Kidney epithelial cell (primary cell): ENCODE data around the gene TAS1R2. TPM values are rescaled to one million over a fixed set of nuclear protein-coding genes. Genes with fewer than 3 reads are reported as not detected.

Experiments
- DNase-seq: peaks from one replicate; pipeline ENCODE4 v3.0.0-alpha.2; 2010; ENCODE audit warnings: low read depth
- H3K27me3 ChIP-seq: 2 replicates; pipeline ENCODE4 v1.6.0; 2011; ENCODE audit warnings: low read length; ENCODE audit not compliant: control insufficient read depth, insufficient read depth
- H3K36me3 ChIP-seq: 2 replicates; pipeline ENCODE4 v1.5.1; 2011; ENCODE audit warnings: low read length; ENCODE audit not compliant: control insufficient read depth, insufficient read depth
- H3K4me3 ChIP-seq: 2 replicates; pipeline ENCODE4 v1.5.1; 2011; ENCODE audit warnings: low read depth, mild to moderate bottlenecking, control low read depth, low read length
- total RNA-seq: library from RNA; depleted of rRNA; stranded (reverse); fragments of >200 nt; gene quantifications from 2 replicates; pipeline ENCODE4 v1.2.3, GENCODE V29; 2015
- TF ChIP-seq, protein P1 (sequence below): IDR thresholded peaks from 2 replicates; pipeline ENCODE4 v1.5.1; 2011; ENCODE audit warnings: mild to moderate bottlenecking, moderate library complexity, low read length, control low read depth, inconsistent platforms; ENCODE audit not compliant: insufficient read depth, poor library complexity, severe bottlenecking

The TAS1R2 gene
- total RNA-seq, 1 donor from 2014 or later = not detected

- no peak overlapping the region for H3K4me3 ChIP-seq
- TF ChIP-seq, protein P1, sequence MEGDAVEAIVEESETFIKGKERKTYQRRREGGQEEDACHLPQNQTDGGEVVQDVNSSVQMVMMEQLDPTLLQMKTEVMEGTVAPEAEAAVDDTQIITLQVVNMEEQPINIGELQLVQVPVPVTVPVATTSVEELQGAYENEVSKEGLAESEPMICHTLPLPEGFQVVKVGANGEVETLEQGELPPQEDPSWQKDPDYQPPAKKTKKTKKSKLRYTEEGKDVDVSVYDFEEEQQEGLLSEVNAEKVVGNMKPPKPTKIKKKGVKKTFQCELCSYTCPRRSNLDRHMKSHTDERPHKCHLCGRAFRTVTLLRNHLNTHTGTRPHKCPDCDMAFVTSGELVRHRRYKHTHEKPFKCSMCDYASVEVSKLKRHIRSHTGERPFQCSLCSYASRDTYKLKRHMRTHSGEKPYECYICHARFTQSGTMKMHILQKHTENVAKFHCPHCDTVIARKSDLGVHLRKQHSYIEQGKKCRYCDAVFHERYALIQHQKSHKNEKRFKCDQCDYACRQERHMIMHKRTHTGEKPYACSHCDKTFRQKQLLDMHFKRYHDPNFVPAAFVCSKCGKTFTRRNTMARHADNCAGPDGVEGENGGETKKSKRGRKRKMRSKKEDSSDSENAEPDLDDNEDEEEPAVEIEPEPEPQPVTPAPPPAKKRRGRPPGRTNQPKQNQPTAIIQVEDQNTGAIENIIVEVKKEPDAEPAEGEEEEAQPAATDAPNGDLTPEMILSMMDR = no peak
- no peaks in the 10 kb centered on the region for H3K36me3 ChIP-seq
- H3K27me3 ChIP-seq = peaks cover 6% of the 10 kb centered on the region
- DNase-seq = no peak
Measured at GRCh38 chr1:18794051-18794450, 65.4 kb downstream of the TAS1R2 start.

- TF ChIP-seq, protein P1 = no peak
- Histone ChIP-seq H3K36me3 (no peaks in the 10 kb centered on the region), H3K4me3 (no peak overlapping the region), H3K27me3 (peaks cover 6% of the 10 kb centered on the region)
- no peak for DNase-seq
Measured at GRCh38 chr1:18793164-18793563, 66.3 kb downstream of the TAS1R2 start.

GRCh38 chr1:18792747-18793146 lies 66.7 kb downstream of the TAS1R2 start:
- peaks cover 6% of the 10 kb centered on the region for H3K27me3 ChIP-seq
- H3K4me3 ChIP-seq = no peak overlapping the region
- no peaks in the 10 kb centered on the region for H3K36me3 ChIP-seq
- DNase-seq = no peak
- TF ChIP-seq, protein P1 = no peak

Other genes with a start within 250 kb of the TAS1R2 start
- not detected in 2 replicates for gene PAX7, start 228.8 kb downstream of the TAS1R2 start, total RNA-seq
- gene ALDH4A1, start 42.9 kb upstream of the TAS1R2 start, total RNA-seq = 18.8 and 22.8 TPM in 2 replicates
- gene IFFO2, start 97.0 kb upstream of the TAS1R2 start, total RNA-seq = 25.3 and 26.6 TPM in 2 replicates